Ascending aorta (tissue), 2 donors: ENCODE measurements around the gene MRPS5. TPM values are rescaled to one million over a fixed set of nuclear protein-coding genes. Genes with fewer than 3 reads are reported as not detected.

Source experiments
- DNase-seq, 2 donors: peaks; one replicate each; pipeline ENCODE4 v3.0.0-alpha.2; 2019; ENCODE audit warnings: low spot score in 2 of 2
- H3K27ac ChIP-seq, 2 donors: fragments of 200-600 bp; sonication (generic); one replicate each; pipeline ENCODE4 v1.5.1; 2016 to 2017; ENCODE audit warnings: mild to moderate bottlenecking in 1 of 2
- H3K27me3 ChIP-seq: fragments of 200-600 bp; sonication (generic); one replicate; pipeline ENCODE4 v1.5.1; 2017
- H3K36me3 ChIP-seq, 2 donors: fragments of 200-600 bp; sonication (generic); one replicate each; pipeline ENCODE4 v1.5.1; 2016
- H3K4me1 ChIP-seq, 2 donors: fragments of 200-600 bp; sonication (generic); one replicate each; pipeline ENCODE4 v1.5.1; 2016 to 2017; ENCODE audit warnings: mild to moderate bottlenecking in 1 of 2
- H3K4me3 ChIP-seq, 2 donors: fragments of 200-600 bp; sonication (generic); one replicate each; pipeline ENCODE4 v1.5.1; 2016 to 2017; ENCODE audit warnings: mild to moderate bottlenecking in 1 of 2
- H3K9me3 ChIP-seq, 2 donors: fragments of 200-600 bp; sonication (generic); one replicate each; pipeline ENCODE4 v1.5.1; 2016
- CTCF ChIP-seq, 3 experiments: fragments of 200-600 bp in 2 of 3; fragments of 450-650 bp in 1 of 3; sonication (generic) in 2 of 3; IDR thresholded peaks; one replicate each; pipeline ENCODE4 v1.5.1; 2016 to 2019; ENCODE audit warnings: antibody characterized with exemption in 3 of 3, mild to moderate bottlenecking in 1 of 3, moderate library complexity in 1 of 3
- intact Hi-C: fragments of 100-400 bp; cut with DNase I; formaldehyde crosslinking; loops from one replicate; pipeline ENCODE4 v1.15.1; 2023
- total RNA-seq: library from RNA; depleted of rRNA; stranded (reverse); fragments of >200 nt; gene quantifications from one replicate; pipeline ENCODE4 v1.1.0, GENCODE V29; 2016

MRPS5 gene
- total RNA-seq, 1 donor from 2014 or later, result 30.1 TPM

GRCh38 chr2:95086017-95086416, 35.6 kb downstream of the MRPS5 start:
- no peak for DNase-seq
- no peak overlapping the region for H3K4me3 ChIP-seq
- H3K36me3 ChIP-seq, result peaks cover 45 to 56% of the 10 kb centered on the region in 2 donors
- no peak for TF ChIP-seq CTCF (IDR thresholded peaks at IDR 0.05)
- H3K9me3 ChIP-seq, result no peaks in the 10 kb centered on the region
- H3K27ac ChIP-seq, result no peak overlapping the region
- H3K4me1 ChIP-seq, result no peaks in the 10 kb centered on the region
- no peaks in the 10 kb centered on the region for H3K27me3 ChIP-seq
- intact Hi-C loops, result no loop called here

GRCh38 chr2:95082477-95082876, 39.1 kb downstream of the MRPS5 start:
- no peak overlapping the region for H3K27ac ChIP-seq
- no peaks in the 10 kb centered on the region for H3K4me1 ChIP-seq
- H3K4me3 ChIP-seq, result no peak overlapping the region
- DNase-seq, result no peak
- no peaks in the 10 kb centered on the region for H3K9me3 ChIP-seq
- H3K27me3 ChIP-seq, result no peaks in the 10 kb centered on the region
- H3K36me3 ChIP-seq, result peaks cover 25% of the 10 kb centered on the region in 2 donors
- intact Hi-C loops, result no loop called here
- TF ChIP-seq CTCF (IDR thresholded peaks at IDR 0.05), result no peak

GRCh38 chr2:95079199-95079683, 42.4 kb downstream of the MRPS5 start:
- Histone ChIP-seq H3K27ac (no peak overlapping the region), H3K4me3 (no peak overlapping the region), H3K4me1 (peaks cover 6 to 7% of the 10 kb centered on the region in 2 donors), H3K27me3 (no peaks in the 10 kb centered on the region), H3K36me3 (no peaks in the 10 kb centered on the region), H3K9me3 (no peaks in the 10 kb centered on the region)
- DNase-seq, result no peak
- intact Hi-C loops, result no loop called here
- TF ChIP-seq CTCF (IDR thresholded peaks at IDR 0.05), result no peak

GRCh38 chr2:95077861-95078603, 43.6 kb downstream of the MRPS5 start:
- Histone ChIP-seq H3K4me1 (peaks cover 6 to 7% of the 10 kb centered on the region in 2 donors), H3K27me3 (no peaks in the 10 kb centered on the region), H3K9me3 (no peaks in the 10 kb centered on the region), H3K4me3 (no peak overlapping the region), H3K27ac (no peak overlapping the region), H3K36me3 (no peaks in the 10 kb centered on the region)
- DNase-seq, result no peak
- no peak for TF ChIP-seq CTCF (IDR thresholded peaks at IDR 0.05)
- intact Hi-C loops, result no loop called here

GRCh38 chr2:95077530-95077825, 44.1 kb downstream of the MRPS5 start:
- no peak overlapping the region for H3K27ac ChIP-seq
- H3K4me3 ChIP-seq, result no peak overlapping the region
- no peaks in the 10 kb centered on the region for H3K36me3 ChIP-seq
- H3K27me3 ChIP-seq, result no peaks in the 10 kb centered on the region
- H3K9me3 ChIP-seq, result no peaks in the 10 kb centered on the region
- intact Hi-C loops, result no loop called here
- DNase-seq, result no peak
- peaks cover 6 to 7% of the 10 kb centered on the region in 2 donors for H3K4me1 ChIP-seq
- TF ChIP-seq CTCF (IDR thresholded peaks at IDR 0.05), result no peak
